ENCODE results near the gene RALGPS1. TPM values are rescaled to one million over a fixed set of nuclear protein-coding genes. Genes with fewer than 3 reads are reported as not detected.

Gene RALGPS1
- total and polyA plus RNA-seq, 5 donors from 2014 or later, result 1.8 to 10.3 (median 3.3) TPM

DNA sequence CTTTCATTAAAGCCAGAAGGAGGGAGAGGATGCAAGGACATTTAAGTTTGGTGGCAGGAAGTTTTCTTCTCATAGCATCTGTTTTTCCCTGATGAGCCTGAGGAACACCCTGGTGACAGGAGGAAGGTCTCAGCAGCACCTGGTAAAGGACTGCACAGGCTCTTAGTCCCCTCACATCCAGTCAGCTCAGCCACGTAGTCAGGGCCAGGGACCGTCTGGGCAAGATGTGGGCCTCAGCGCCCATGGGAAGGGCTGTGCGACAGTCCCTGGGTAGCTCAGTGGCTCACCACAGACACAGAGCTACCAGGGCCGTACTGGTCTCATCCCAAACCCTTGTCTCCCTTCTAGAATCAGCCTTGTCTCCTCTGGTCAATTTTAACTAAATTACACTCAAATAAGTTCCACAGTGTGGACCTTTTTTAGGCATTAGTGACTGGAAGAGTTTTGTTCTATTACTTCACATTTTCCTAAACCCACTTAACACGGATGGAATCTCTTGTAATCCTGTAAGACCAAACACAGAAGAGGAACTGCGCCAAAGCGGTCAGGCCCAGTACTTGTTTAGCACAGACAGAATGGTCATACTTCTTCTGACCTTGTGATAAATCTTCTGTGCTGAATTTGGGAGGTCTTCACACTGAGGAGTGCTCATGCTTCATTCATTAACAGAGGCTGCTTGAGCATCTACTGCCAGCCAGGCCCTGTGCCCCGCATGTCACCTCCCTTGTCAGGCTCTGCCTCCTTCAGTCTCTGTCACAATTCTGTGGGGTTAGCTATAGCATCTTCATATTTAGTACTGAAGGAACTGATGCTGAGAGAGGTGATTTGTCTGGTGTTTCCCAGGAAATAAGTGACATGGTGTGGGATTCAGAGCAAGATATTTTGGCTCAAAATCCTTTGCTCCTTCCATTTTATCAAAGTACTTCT is 116.5 kb downstream of the RALGPS1 start:
- no peaks in the 10 kb centered on the region for H3K9me3 Mint-ChIP-seq
- H3K27ac Mint-ChIP-seq, result no peak overlapping the region

GRCh38 chr9:127032256-127032655 is 117.7 kb downstream of the RALGPS1 start:
- Mint-ChIP-seq H3K36me3 (peaks cover 4% of the 10 kb centered on the region), H3K27me3 (no peaks in the 10 kb centered on the region), H3K27ac (no peak overlapping the region), H3K4me3 (no peak overlapping the region), H3K9me3 (no peaks in the 10 kb centered on the region), H3K4me1 (peaks cover 0 to 2% (median 0%) of the 10 kb centered on the region in 4 donors)
- H3K27me3 ChIP-seq (ENCODE audit: control insufficient read depth, insufficient read depth, low read length), result no peaks in the 10 kb centered on the region
- H3K9me3 ChIP-seq (ENCODE audit: control insufficient read depth in 2 of 2, low read length in 2 of 2), result no peaks in the 10 kb centered on the region
- no peak for DNase-seq
- no peak for ATAC-seq (ENCODE audit: low read depth in 2 of 2)
- no peaks in the 10 kb centered on the region for H3K4me1 ChIP-seq (ENCODE audit: control insufficient read depth, insufficient read depth, low read length, poor library complexity, severe bottlenecking)
- H3K27ac ChIP-seq (ENCODE audit: insufficient read depth, low read length, poor library complexity, severe bottlenecking), result no peak overlapping the region
- H3K4me3 ChIP-seq (ENCODE audit: low read depth, low read length), result no peak overlapping the region
- H3K36me3 ChIP-seq (ENCODE audit: control insufficient read depth, insufficient read depth, low read length), result no peaks in the 10 kb centered on the region

More for the DNA sequence above, 116.5 kb downstream of the RALGPS1 start:
- Histone ChIP-seq H3K4me3 (ENCODE audit: low read depth, low read length) (no peak overlapping the region), H3K27me3 (ENCODE audit: control insufficient read depth, insufficient read depth, low read length) (no peaks in the 10 kb centered on the region), H3K27ac (ENCODE audit: insufficient read depth, low read length, poor library complexity, severe bottlenecking) (no peak overlapping the region), H3K4me1 (ENCODE audit: control insufficient read depth, insufficient read depth, low read length, poor library complexity, severe bottlenecking) (no peaks in the 10 kb centered on the region), H3K9me3 (ENCODE audit: control insufficient read depth in 2 of 2, low read length in 2 of 2) (no peaks in the 10 kb centered on the region), H3K36me3 (ENCODE audit: control insufficient read depth, insufficient read depth, low read length) (no peaks in the 10 kb centered on the region)
- Mint-ChIP-seq H3K4me3 (no peak overlapping the region), H3K36me3 (peaks cover 4% of the 10 kb centered on the region), H3K27me3 (no peaks in the 10 kb centered on the region), H3K4me1 (peaks cover 0 to 12% (median 0%) of the 10 kb centered on the region in 4 donors)
- DNase-seq, result no peak
- ATAC-seq (ENCODE audit: low read depth in 2 of 2), result no peak

DNA sequence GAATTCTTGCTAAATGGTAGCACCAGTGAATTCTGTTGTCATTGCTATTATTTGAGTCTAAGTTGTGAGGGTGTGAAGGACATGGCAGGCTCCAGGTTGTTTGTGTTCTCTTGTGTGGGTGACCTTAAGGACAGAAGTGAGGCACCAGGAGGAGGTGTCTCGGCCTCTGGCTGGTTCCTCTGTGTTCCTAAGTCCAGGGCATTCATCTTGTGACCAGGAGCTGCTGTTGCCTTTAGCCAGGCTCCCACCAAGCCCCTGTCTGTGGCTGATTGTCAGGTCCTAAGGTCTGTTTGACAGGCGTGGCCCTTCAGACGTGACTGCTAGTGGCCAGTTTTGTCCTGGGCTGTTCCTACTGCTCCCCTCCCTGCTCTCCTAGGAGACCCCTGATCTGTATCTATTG is 118.5 kb downstream of the RALGPS1 start:
- Mint-ChIP-seq H3K36me3 (peaks cover 4% of the 10 kb centered on the region), H3K27ac (peak overlapping the region in 1 of 3 donors; percentile 34), H3K4me1 (peaks cover 0 to 2% (median 0%) of the 10 kb centered on the region in 4 donors), H3K4me3 (no peak overlapping the region), H3K27me3 (no peaks in the 10 kb centered on the region), H3K9me3 (no peaks in the 10 kb centered on the region)
- Histone ChIP-seq H3K9me3 (ENCODE audit: control insufficient read depth in 2 of 2, low read length in 2 of 2) (no peaks in the 10 kb centered on the region), H3K27me3 (ENCODE audit: control insufficient read depth, insufficient read depth, low read length) (no peaks in the 10 kb centered on the region), H3K27ac (ENCODE audit: insufficient read depth, low read length, poor library complexity, severe bottlenecking) (no peak overlapping the region), H3K4me1 (ENCODE audit: control insufficient read depth, insufficient read depth, low read length, poor library complexity, severe bottlenecking) (no peaks in the 10 kb centered on the region), H3K4me3 (ENCODE audit: low read depth, low read length) (no peak overlapping the region), H3K36me3 (ENCODE audit: control insufficient read depth, insufficient read depth, low read length) (no peaks in the 10 kb centered on the region)
- ATAC-seq (ENCODE audit: low read depth in 2 of 2), result no peak
- DNase-seq, result no peak

- Histone ChIP-seq H3K9me3 (ENCODE audit: control insufficient read depth in 2 of 2, low read length in 2 of 2) (no peaks in the 10 kb centered on the region), H3K27me3 (ENCODE audit: control insufficient read depth, insufficient read depth, low read length) (no peaks in the 10 kb centered on the region)
- H3K27me3 Mint-ChIP-seq, result no peaks in the 10 kb centered on the region
Observed at GRCh38 chr9:127033789-127034188, 119.2 kb downstream of the RALGPS1 start.

DNA sequence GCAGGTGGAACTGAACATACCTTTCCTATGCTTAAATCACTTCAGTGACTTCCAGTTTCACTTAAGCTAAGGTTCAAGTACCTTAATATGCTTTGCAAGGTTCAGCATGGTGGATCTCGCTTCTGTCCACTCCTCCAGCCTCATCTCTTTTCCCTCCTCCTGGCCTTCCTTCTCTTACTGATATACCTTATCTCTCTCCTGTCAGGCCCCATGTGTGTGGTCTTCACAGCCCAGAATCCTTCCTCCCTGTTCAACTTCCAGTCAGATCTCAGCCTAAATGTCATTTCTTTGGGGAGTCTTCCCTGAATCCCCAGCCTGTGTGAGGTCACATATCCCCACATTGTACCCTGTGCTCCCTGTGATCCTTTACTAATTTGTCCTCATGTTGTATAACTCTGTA is 120.1 kb downstream of the RALGPS1 start:
- H3K27me3 Mint-ChIP-seq, result no peaks in the 10 kb centered on the region
- Histone ChIP-seq H3K36me3 (ENCODE audit: control insufficient read depth, insufficient read depth, low read length) (no peaks in the 10 kb centered on the region), H3K27ac (ENCODE audit: insufficient read depth, low read length, poor library complexity, severe bottlenecking) (no peak overlapping the region), H3K9me3 (ENCODE audit: control insufficient read depth in 2 of 2, low read length in 2 of 2) (no peaks in the 10 kb centered on the region), H3K27me3 (ENCODE audit: control insufficient read depth, insufficient read depth, low read length) (no peaks in the 10 kb centered on the region), H3K4me3 (ENCODE audit: low read depth, low read length) (no peak overlapping the region), H3K4me1 (ENCODE audit: control insufficient read depth, insufficient read depth, low read length, poor library complexity, severe bottlenecking) (no peaks in the 10 kb centered on the region)
- DNase-seq, result no peak
- H3K4me3 Mint-ChIP-seq, result no peak overlapping the region
- H3K27ac Mint-ChIP-seq, result no peak overlapping the region
- peaks cover 0 to 2% (median 0%) of the 10 kb centered on the region in 4 donors for H3K4me1 Mint-ChIP-seq
- no peak for ATAC-seq (ENCODE audit: low read depth in 2 of 2)
- no peaks in the 10 kb centered on the region for H3K9me3 Mint-ChIP-seq
- H3K36me3 Mint-ChIP-seq, result peaks cover 4% of the 10 kb centered on the region

More at GRCh38 chr9:127033789-127034188, 119.2 kb downstream of the RALGPS1 start:
- Histone ChIP-seq H3K27ac (ENCODE audit: insufficient read depth, low read length, poor library complexity, severe bottlenecking) (no peak overlapping the region), H3K36me3 (ENCODE audit: control insufficient read depth, insufficient read depth, low read length) (no peaks in the 10 kb centered on the region), H3K4me1 (ENCODE audit: control insufficient read depth, insufficient read depth, low read length, poor library complexity, severe bottlenecking) (no peaks in the 10 kb centered on the region), H3K4me3 (ENCODE audit: low read depth, low read length) (no peak overlapping the region)
- H3K4me3 Mint-ChIP-seq, result no peak overlapping the region
- H3K9me3 Mint-ChIP-seq, result no peaks in the 10 kb centered on the region
- DNase-seq, result no peak
- H3K27ac Mint-ChIP-seq, result no peak overlapping the region
- no peak for ATAC-seq (ENCODE audit: low read depth in 2 of 2)
- peaks cover 0 to 2% (median 0%) of the 10 kb centered on the region in 4 donors for H3K4me1 Mint-ChIP-seq
- H3K36me3 Mint-ChIP-seq, result peaks cover 4% of the 10 kb centered on the region

- Mint-ChIP-seq H3K9me3 (no peaks in the 10 kb centered on the region), H3K27me3 (no peaks in the 10 kb centered on the region), H3K27ac (no peak overlapping the region), H3K4me3 (no peak overlapping the region), H3K4me1 (no peaks in the 10 kb centered on the region), H3K36me3 (peaks cover 4% of the 10 kb centered on the region)
- H3K36me3 ChIP-seq (ENCODE audit: control insufficient read depth, insufficient read depth, low read length), result no peaks in the 10 kb centered on the region
- no peak for ATAC-seq (ENCODE audit: low read depth in 2 of 2)
- H3K4me3 ChIP-seq (ENCODE audit: low read depth, low read length), result no peak overlapping the region
- H3K27me3 ChIP-seq (ENCODE audit: control insufficient read depth, insufficient read depth, low read length), result no peaks in the 10 kb centered on the region
- no peak for DNase-seq
- H3K27ac ChIP-seq (ENCODE audit: insufficient read depth, low read length, poor library complexity, severe bottlenecking), result no peak overlapping the region
- H3K4me1 ChIP-seq (ENCODE audit: control insufficient read depth, insufficient read depth, low read length, poor library complexity, severe bottlenecking), result no peaks in the 10 kb centered on the region
- H3K9me3 ChIP-seq (ENCODE audit: control insufficient read depth in 2 of 2, low read length in 2 of 2), result no peaks in the 10 kb centered on the region
Observed at GRCh38 chr9:127035423-127035822, 120.8 kb downstream of the RALGPS1 start.

DNA sequence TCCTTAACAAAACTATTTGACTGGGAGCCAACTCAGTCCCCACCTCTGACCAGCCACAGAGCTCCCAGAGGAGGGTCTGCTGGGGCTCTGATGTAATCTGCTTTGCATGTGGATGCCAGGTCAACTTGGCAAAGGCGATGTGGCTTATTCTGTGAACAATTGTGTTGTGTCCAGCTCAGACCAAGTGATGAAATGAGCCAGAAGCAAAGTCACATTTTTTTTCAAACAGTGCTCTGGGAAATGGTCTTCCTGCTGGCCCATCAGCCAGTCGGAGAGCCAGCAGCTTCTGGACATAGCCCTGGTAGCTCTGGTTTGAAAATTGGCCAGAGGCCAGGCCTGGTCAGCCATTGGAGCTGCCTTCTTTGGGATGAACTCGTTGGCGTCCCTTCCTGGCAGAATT is 121.4 kb downstream of the RALGPS1 start:
- Histone ChIP-seq H3K27me3 (ENCODE audit: control insufficient read depth, insufficient read depth, low read length) (no peaks in the 10 kb centered on the region), H3K27ac (ENCODE audit: insufficient read depth, low read length, poor library complexity, severe bottlenecking) (no peak overlapping the region), H3K4me1 (ENCODE audit: control insufficient read depth, insufficient read depth, low read length, poor library complexity, severe bottlenecking) (no peaks in the 10 kb centered on the region), H3K4me3 (ENCODE audit: low read depth, low read length) (no peak overlapping the region), H3K36me3 (ENCODE audit: control insufficient read depth, insufficient read depth, low read length) (no peaks in the 10 kb centered on the region), H3K9me3 (ENCODE audit: control insufficient read depth in 2 of 2, low read length in 2 of 2) (no peaks in the 10 kb centered on the region)
- Mint-ChIP-seq H3K36me3 (peaks cover 4% of the 10 kb centered on the region), H3K4me1 (no peaks in the 10 kb centered on the region), H3K27me3 (no peaks in the 10 kb centered on the region), H3K4me3 (no peak overlapping the region), H3K27ac (no peak overlapping the region), H3K9me3 (no peaks in the 10 kb centered on the region)
- DNase-seq (no peak), ATAC-seq (ENCODE audit: low read depth in 2 of 2) (no peak)

DNA sequence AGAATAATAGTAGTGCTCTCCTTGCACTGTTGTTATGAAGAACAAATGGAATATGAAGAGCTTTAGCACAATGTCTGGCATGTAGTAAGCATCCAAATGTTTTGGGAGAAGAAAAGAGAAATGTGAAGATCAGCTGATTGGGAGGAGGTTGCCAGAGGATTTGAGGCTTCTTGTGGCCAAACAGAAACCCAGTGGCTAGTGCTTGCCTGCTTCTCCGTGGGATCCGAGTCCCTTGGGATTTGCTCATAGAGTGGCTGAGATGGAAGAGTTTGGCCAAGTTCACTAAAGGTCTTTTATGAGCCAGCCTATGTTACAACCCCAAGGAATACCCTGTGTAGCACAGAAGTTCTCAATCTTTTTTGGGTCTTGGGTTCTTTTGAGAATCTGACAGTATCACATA is 121.9 kb downstream of the RALGPS1 start:
- Mint-ChIP-seq H3K9me3 (no peaks in the 10 kb centered on the region), H3K27ac (no peak overlapping the region), H3K27me3 (no peaks in the 10 kb centered on the region), H3K4me1 (peaks cover 0 to 1% (median 0%) of the 10 kb centered on the region in 4 donors), H3K36me3 (peaks cover 4% of the 10 kb centered on the region), H3K4me3 (no peak overlapping the region)
- no peak overlapping the region for H3K27ac ChIP-seq (ENCODE audit: insufficient read depth, low read length, poor library complexity, severe bottlenecking)
- no peaks in the 10 kb centered on the region for H3K4me1 ChIP-seq (ENCODE audit: control insufficient read depth, insufficient read depth, low read length, poor library complexity, severe bottlenecking)
- H3K9me3 ChIP-seq (ENCODE audit: control insufficient read depth in 2 of 2, low read length in 2 of 2), result no peaks in the 10 kb centered on the region
- H3K27me3 ChIP-seq (ENCODE audit: control insufficient read depth, insufficient read depth, low read length), result no peaks in the 10 kb centered on the region
- H3K36me3 ChIP-seq (ENCODE audit: control insufficient read depth, insufficient read depth, low read length), result no peaks in the 10 kb centered on the region
- ATAC-seq (ENCODE audit: low read depth in 2 of 2) (no peak), DNase-seq (no peak)
- H3K4me3 ChIP-seq (ENCODE audit: low read depth, low read length), result no peak overlapping the region

All from CD4-positive, CD25-positive, alpha-beta regulatory T cell (primary cell).